ENCODE measurements around the gene STK25. TPM values are rescaled to one million over a fixed set of nuclear protein-coding genes. Genes with fewer than 3 reads are reported as not detected.

STK25 gene
- total and polyA plus RNA-seq, 2 of the 8 experiments (the other 6 are each of a cell fraction or from before 2014, with no cell fraction given), result 159 to 546 TPM

DNA sequence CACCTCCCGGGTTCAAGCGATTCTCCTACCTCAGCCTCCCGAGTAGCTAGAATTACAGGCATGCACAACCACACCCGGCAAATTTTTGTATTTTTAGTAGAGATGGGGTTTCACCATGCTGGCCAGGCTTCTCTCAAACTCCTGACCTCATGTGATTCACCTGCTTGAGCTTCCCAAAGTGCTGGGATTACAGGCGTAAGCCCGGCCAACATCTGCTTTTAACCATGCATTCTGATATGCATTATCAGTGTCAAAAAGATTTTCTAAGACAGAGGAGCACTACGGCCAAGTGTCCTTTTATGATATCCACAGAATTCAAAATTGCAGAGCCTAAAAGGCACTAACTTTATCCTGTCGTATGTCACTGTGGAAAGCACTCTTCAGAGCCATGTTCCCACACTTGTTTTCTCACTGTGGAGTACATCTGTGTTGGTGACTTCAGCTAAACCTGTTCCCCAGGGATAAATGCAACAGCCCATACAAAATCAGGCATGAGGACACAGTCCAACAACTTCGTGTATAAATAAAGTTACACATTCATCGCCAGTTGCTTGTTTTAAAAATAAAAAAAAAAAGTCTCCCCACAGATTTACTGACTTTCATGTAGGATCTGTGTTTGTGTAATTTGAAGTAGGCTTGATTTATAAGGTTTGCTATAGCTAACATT lies 56.4 kb downstream of the STK25 start:
- H3K23ac ChIP-seq (ENCODE audit: insufficient read length), result no peak overlapping the region
- no peak for DNase-seq (ENCODE audit: low read depth in 1 of 2, low spot score in 2 of 2)
- no peak overlapping the region for H3K4me2 ChIP-seq (ENCODE audit: insufficient read depth in 1 of 2, low read depth in 2 of 2, low read length in 2 of 2)
- no peak overlapping the region for H2AK5ac ChIP-seq (ENCODE audit: low read depth, low read length)
- H3K9ac ChIP-seq (replicated peaks in 1 of 4; ENCODE audit: extremely low read depth in 1 of 4, low read depth in 3 of 4, low read length in 3 of 4), result no peak overlapping the region
- H3K4ac ChIP-seq (replicated peaks; ENCODE audit: insufficient read length, low read depth, low read length), result no peak overlapping the region
- no peaks in the 10 kb centered on the region for H3K36me3 ChIP-seq (ENCODE audit: control insufficient read depth in 2 of 4, insufficient read depth in 4 of 4, low read length in 3 of 4)
- no peak overlapping the region for H3K18ac ChIP-seq (ENCODE audit: extremely low read depth, low read length)
- H2AFZ ChIP-seq (ENCODE audit: low read length), result no peak overlapping the region
- H2BK120ac ChIP-seq (replicated peaks; ENCODE audit: low read depth, low read length), result no peak overlapping the region
- ChIA-PET POLR2A (ENCODE audit: partially characterized antibody) (interaction anchor here (1.2 to 1.8 kb wide), 2 partner anchors 14 to 16 kb away, joined by 3 to 4 read pairs; no protein-coding TSS in a partner anchor), CTCF (ENCODE audit: partially characterized antibody) (interaction anchor here (0.6 to 0.7 kb wide), 3 partner anchors 33 to 252 kb away, joined by 3 to 5 read pairs (median 3); no protein-coding TSS in a partner anchor)
- H3K79me2 ChIP-seq (ENCODE audit: control insufficient read depth in 1 of 2, insufficient read depth in 2 of 2, low read length in 2 of 2), result no peaks in the 10 kb centered on the region
- no peak for FAIRE-seq
- H2BK5ac ChIP-seq (ENCODE audit: low read depth, low read length), result no peak overlapping the region
- H3K23me2 ChIP-seq (ENCODE audit: low read depth, low read length), result no peaks in the 10 kb centered on the region
- no peaks in the 10 kb centered on the region for H3K27me3 ChIP-seq (replicated peaks in 1 of 4; ENCODE audit: control insufficient read depth in 3 of 4, extremely low read depth in 1 of 4, insufficient read depth in 3 of 4, low read length in 3 of 4)
- H4K91ac ChIP-seq (replicated peaks; ENCODE audit: insufficient read length, low read length), result no peak overlapping the region
- H4K8ac ChIP-seq (ENCODE audit: extremely low read depth, insufficient read depth, low read length), result no peak overlapping the region
- no peak overlapping the region for H4K5ac ChIP-seq (ENCODE audit: insufficient read length, low read depth, low read length)
- H3K14ac ChIP-seq (ENCODE audit: insufficient read length), result no peak overlapping the region
- H3K79me1 ChIP-seq (ENCODE audit: low read depth, low read length), result no peaks in the 10 kb centered on the region
- no peak overlapping the region for H3K56ac ChIP-seq (replicated peaks; ENCODE audit: insufficient read length, low read depth, low read length)
- H3K27ac ChIP-seq (ENCODE audit: low read depth, low read length), result no peak overlapping the region
- no peak overlapping the region for H2BK20ac ChIP-seq (ENCODE audit: low read length)
- no peak overlapping the region for H3K4me3 ChIP-seq (ENCODE audit: extremely low read depth in 1 of 4, insufficient read depth in 2 of 4, low read depth in 3 of 4, low read length in 4 of 4)
- H3K4me1 ChIP-seq (replicated peaks in 1 of 4; ENCODE audit: control insufficient read depth in 3 of 4, insufficient read depth in 4 of 4, low read length in 3 of 4), result 0 out of 7 replicates have a peak, but pooled peaks cover 0 to 4% (median 0%) of the 10 kb centered on the region in 4 experiments
- H2BK15ac ChIP-seq (ENCODE audit: low read length), result no peak overlapping the region
- no peak overlapping the region for H2BK12ac ChIP-seq (ENCODE audit: low read depth, low read length)
- H4K20me1 ChIP-seq (replicated peaks in 1 of 2; ENCODE audit: control insufficient read depth in 1 of 2, insufficient read depth in 2 of 2, low read length in 2 of 2), result no peaks in the 10 kb centered on the region
- 91% methylated on average over 10 of the region's 10 CpGs; no CpG with 5 or more reads in 1 of the 2 experiments for WGBS, 2 experiments (ENCODE audit: extremely low coverage in 1 of 2, insufficient coverage in 1 of 2, insufficient read length in 1 of 2, insufficient replicate concordance in 2 of 2, low coverage in 1 of 2, low lambda C conversion rate in 2 of 2, missing lambda C conversion rate in 1 of 2)
- no peaks in the 10 kb centered on the region for H3K9me3 ChIP-seq (ENCODE audit: insufficient read depth in 2 of 2, low read depth in 1 of 2, low read length in 1 of 2)
- no peak for TF ChIP-seq RFX5 (IDR thresholded peaks at IDR 0.05; ENCODE audit: borderline replicate concordance, low read depth, low read length)
- no peak for TF ChIP-seq BCL11A (IDR thresholded peaks at IDR 0.05; ENCODE audit: low read depth in 2 of 2, low read length in 2 of 2)
- TF ChIP-seq SRF (IDR thresholded peaks at IDR 0.05; ENCODE audit: low read depth, low read length), result no peak
- TF ChIP-seq, protein P1, sequence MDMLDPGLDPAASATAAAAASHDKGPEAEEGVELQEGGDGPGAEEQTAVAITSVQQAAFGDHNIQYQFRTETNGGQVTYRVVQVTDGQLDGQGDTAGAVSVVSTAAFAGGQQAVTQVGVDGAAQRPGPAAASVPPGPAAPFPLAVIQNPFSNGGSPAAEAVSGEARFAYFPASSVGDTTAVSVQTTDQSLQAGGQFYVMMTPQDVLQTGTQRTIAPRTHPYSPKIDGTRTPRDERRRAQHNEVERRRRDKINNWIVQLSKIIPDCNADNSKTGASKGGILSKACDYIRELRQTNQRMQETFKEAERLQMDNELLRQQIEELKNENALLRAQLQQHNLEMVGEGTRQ (IDR thresholded peaks at IDR 0.05; ENCODE audit: low read length), result no peak
- no peak for TF ChIP-seq JUN (IDR thresholded peaks at IDR 0.05; ENCODE audit: low read depth, low read length)
- no peak for TF ChIP-seq TAF1 (IDR thresholded peaks at IDR 0.05; ENCODE audit: low read depth, low read length)
- TF ChIP-seq EGR1 (IDR thresholded peaks at IDR 0.05; ENCODE audit: borderline replicate concordance, low read depth, low read length), result no peak
- no peak for TF ChIP-seq GABPA (IDR thresholded peaks at IDR 0.05; ENCODE audit: borderline replicate concordance, insufficient read depth, low read length)
